ENCODE measurements around the gene SYNDIG1.

Gene SYNDIG1

GRCh38 chr20:24634855-24635254 lies 165.4 kb downstream of the SYNDIG1 start:
- no peak for DNase-seq (ENCODE audit: low read depth)

- DNase-seq (ENCODE audit: low read depth), result no peak
Measured at GRCh38 chr20:24636626-24637025, 167.2 kb downstream of the SYNDIG1 start.

GRCh38 chr20:24637087-24637486 lies 167.7 kb downstream of the SYNDIG1 start:
- no peak for DNase-seq (ENCODE audit: low read depth)

GRCh38 chr20:24637941-24638340 lies 168.5 kb downstream of the SYNDIG1 start:
- no peak for DNase-seq (ENCODE audit: low read depth)

- no peak for DNase-seq (ENCODE audit: low read depth)
Measured at GRCh38 chr20:24638591-24639548, 169.4 kb downstream of the SYNDIG1 start.

GRCh38 chr20:24640276-24640675 lies 170.8 kb downstream of the SYNDIG1 start:
- DNase-seq (ENCODE audit: low read depth), result no peak

- no peak for DNase-seq (ENCODE audit: low read depth)
Measured at GRCh38 chr20:24640686-24641085, 171.3 kb downstream of the SYNDIG1 start.

GRCh38 chr20:24643731-24644626 lies 174.6 kb downstream of the SYNDIG1 start:
- no peak for DNase-seq (ENCODE audit: low read depth)

GRCh38 chr20:24646321-24646720 lies 176.9 kb downstream of the SYNDIG1 start:
- DNase-seq (ENCODE audit: low read depth), result no peak

GRCh38 chr20:24647713-24648112 lies 178.3 kb downstream of the SYNDIG1 start:
- DNase-seq (ENCODE audit: low read depth), result no peak

GRCh38 chr20:24648481-24648880 lies 179.1 kb downstream of the SYNDIG1 start:
- no peak for DNase-seq (ENCODE audit: low read depth)

- DNase-seq (ENCODE audit: low read depth), result no peak
Measured at GRCh38 chr20:24648919-24649318, 179.5 kb downstream of the SYNDIG1 start.

GRCh38 chr20:24649787-24650490 lies 180.5 kb downstream of the SYNDIG1 start:
- no peak for DNase-seq (ENCODE audit: low read depth)

GRCh38 chr20:24651171-24651975 lies 181.9 kb downstream of the SYNDIG1 start:
- DNase-seq (ENCODE audit: low read depth), result no peak

- no peak for DNase-seq (ENCODE audit: low read depth)
Measured at GRCh38 chr20:24651976-24652345, 182.5 kb downstream of the SYNDIG1 start.

- no peak for DNase-seq (ENCODE audit: low read depth)
Measured at GRCh38 chr20:24653306-24653705, 183.9 kb downstream of the SYNDIG1 start.

- no peak for DNase-seq (ENCODE audit: low read depth)
Measured at GRCh38 chr20:24654425-24654824, 185.0 kb downstream of the SYNDIG1 start.

GRCh38 chr20:24656391-24656790 lies 187.0 kb downstream of the SYNDIG1 start:
- DNase-seq (ENCODE audit: low read depth), result no peak

- no peak for DNase-seq (ENCODE audit: low read depth)
Measured at GRCh38 chr20:24657196-24657595, 187.8 kb downstream of the SYNDIG1 start.

GRCh38 chr20:24657878-24658620 lies 188.6 kb downstream of the SYNDIG1 start:
- no peak for DNase-seq (ENCODE audit: low read depth)

All from T-helper 22 cell (primary cell).